A204.1 (cell line): ENCODE measurements around the gene LRRC31.

Experiments
- FAIRE-seq: peaks from 2 replicates; lab custom pipeline; 2012; peaks lifted over from hg19 to GRCh38; lab: Jason Lieb, UNC

Gene LRRC31

DNA sequence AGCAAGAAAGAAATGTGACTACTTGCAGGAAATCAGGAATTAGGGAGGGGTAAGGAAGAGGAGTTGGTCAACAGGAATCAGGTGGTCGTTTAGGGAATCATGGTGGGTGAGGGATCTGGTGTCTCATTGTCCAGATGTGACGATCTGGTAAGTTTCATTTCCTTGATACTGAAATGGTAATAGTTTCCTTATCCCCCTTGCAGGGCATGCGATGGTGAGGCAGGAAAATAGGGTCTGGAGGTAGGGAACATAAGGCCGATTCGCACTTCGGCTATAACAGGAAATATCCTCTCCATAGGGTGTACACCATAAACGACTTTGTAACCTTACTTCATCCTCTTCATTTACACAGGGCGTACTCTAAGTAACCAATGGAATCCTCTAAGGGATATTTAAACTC lies 56.5 kb downstream of the LRRC31 start:
- FAIRE-seq = no peak

DNA sequence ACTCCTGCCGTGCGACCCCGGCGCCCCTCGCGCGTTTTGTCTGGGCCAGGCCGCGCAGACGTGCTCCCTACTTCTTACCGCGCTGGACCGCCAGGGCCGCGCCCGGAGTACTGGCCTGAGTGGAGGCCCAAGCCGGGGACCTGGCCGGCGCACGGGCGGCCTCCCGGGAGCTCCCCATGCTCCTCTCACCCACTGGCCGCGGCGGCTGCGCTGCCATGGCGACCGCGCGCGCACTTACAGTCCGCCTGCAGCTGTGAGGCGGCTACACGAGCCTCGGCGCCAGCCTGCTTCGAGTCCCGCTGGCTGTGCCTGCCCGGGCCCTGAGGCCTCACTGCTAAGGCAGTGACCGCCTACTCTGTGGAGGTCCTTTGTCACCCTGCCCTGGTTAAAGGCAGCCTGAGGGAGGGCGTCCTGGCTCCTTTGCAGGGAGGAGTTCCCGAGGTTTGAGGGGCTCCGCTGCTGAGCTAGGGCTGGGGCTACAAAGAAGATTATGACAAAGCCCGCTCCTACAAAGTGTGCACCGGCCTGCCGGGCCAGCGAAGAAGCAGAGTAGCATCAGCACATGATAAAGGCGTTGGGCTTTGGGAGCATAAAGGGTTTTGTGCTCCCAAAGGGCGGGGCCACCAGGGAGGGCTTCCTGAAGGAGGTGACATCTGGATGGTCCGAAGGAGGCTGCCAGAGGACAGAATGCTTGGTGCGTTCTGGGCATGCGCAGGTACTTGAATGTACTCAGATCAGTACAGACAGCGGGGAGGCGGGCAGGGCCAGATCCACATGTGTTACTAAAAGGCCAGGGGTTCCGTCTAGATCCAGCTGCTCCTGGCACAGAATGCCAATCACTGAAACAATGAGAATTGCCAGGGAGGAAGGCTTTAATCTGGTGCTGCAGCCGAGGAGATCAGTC lies 57.2 kb downstream of the LRRC31 start, which contains the start of the genes LRRC34 and LRRIQ4:
Gene LRRC34 (minus strand): TSS at position 573 of the 904 bp plus-strand sequence. CDS start 356 bp downstream, at position 217.
Gene LRRIQ4 (plus strand): TSS at position 539 of the 904 bp plus-strand sequence. CDS start 9,052 bp downstream, outside the sequence.
- no peak for FAIRE-seq

DNA sequence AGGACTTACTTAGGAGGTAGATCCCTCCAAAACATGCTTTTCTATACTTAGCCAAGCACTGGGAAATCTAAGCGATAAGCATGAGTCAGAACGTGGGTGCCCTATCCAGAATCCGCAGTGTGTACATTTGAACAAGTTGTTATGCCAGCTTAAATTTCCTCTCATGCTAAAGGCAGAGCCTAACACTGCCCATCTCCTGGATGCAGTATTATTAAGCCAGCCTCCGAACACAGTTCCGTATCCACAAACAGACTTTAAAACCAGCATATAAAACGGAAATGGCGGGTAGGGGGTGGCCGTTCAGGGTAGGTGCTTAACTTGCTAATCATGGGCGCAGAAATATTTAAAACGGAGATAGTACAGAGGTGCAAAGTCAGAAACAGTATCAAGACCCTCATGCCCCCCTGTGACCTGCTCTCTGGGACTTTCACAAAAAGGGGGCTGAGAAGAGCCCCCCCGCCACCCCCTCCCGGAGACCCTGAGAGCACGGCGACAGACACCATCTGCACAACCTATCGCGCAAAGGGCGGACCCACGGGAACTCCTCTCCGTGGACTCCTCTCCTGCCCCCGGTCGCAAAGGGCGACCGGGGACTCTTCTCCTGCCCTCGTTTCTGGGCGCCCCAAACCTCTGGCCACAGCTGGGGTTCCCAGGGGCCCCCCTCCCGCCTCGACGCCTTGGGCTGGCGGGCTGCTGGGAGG lies 58.0 kb downstream of the LRRC31 start:
- FAIRE-seq = no peak

DNA sequence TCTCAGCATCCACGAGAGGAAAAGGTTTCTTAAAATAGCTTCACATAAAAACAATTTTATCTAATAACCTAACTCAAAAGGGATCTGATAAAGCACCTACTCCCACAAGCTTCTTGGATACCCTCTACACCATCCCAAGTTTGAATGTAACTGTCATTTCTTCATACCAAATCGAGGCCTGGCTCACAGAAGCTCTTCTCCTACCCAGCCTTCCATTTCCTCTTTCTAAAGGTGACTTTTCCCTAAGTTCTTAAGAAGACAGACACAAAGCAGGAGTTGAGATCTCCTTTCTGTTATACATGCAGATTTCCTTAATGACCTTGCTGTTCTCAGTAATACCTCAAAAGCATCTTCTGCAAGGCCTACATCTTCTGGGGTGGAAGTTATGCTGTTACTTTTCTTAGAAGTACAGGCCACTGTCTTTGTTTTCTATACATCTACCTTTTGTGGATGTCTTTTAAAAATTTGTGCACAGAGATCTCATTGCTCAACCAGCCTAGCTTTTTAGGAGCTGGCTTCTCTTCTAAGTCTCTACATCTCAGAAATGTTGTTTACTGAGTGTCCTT lies 60.4 kb downstream of the LRRC31 start:
- no peak for FAIRE-seq

DNA sequence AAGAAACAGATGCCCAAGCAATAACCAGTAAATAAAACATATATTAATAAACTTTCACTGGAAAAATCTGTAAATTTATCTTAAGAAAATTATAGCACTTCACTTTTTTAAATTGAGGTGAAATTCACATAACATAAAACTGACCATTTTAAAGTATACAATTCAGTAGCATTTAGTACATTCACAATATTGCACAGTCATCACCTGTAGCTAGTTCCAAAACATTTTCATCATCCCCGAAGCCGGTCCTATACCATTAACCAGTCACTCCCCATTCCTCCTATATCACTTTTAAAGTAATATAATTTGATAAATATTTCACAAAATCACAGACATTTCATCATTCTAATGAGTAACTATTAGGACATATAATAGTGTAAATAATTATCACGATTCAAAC lies 65.1 kb downstream of the LRRC31 start:
- FAIRE-seq = no peak

DNA sequence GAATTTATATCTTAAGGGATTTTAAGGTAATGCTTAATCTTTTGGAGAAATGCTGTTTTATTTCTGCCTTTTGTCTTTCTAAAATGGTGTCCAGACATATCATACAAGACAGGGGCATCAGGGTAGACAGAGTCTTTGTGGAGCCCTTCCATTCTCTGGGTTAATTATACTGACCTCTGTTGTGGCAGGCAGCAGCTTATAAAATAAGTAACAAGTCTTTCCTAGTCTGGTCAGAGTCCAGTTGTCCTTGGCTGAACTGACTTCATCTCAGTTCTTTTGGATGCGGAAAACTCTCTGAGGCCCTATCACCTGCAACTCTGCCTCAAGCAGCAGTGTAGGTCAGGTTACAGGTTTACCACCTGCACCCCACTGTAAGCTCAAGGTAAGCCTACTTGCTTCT lies 77.4 kb downstream of the LRRC31 start:
- no peak for FAIRE-seq

DNA sequence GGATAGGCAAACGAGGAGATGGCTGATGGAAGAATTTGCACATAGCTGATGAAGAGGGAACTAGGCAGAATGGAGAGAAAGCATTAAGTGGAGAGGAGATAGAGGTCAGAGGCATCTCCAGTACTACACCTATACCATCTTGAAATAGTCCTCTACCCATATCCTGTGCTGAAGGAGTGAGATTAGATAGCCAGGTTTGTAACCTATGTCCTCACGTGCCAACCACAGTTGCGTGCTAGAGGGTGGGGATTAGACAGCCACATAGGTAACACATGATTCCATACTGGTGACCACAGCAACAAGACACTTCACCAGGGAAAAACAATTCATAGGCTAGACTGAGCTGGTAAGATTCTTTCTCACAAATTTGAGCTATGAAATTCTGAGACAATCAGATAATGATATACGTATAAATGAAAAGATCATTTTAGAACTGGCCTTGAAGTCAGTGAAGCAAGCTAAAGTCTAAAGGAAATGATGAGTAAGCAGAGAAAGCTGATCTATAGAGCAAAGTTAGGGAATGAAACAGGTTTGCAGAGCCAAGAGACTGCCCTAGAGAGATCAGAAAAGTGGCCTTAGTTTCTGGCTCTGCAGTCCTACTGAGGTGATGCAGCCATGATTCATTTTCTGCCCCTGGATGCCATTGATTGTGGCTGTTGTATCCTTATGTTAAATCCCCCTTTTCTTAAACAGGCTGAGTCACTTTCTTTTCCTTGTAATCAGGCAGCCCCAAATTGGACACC lies 78.9 kb downstream of the LRRC31 start:
- no peak for FAIRE-seq

DNA sequence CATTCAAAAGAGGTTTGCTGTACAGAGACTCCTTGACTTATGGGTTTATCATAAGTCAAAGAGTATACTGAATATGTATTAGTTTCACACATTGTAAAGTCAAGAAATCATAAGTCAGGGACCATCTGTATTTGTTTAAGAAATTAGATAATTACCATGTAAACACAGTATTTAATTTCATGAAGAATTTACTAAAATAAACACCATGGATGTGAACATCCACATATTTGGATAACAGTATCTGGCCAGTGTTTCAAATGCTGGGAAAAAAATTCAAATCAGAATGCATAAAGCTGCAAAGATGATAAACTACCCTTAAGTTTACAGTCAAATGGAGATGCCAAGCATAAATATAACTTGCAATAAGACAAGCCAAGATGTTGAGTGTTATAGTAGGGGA lies 79.5 kb downstream of the LRRC31 start:
- no peak for FAIRE-seq
